Body of pancreas (tissue), 4 donors: Measurements from ENCODE around the gene CDS1. TPM values are rescaled to one million over a fixed set of nuclear protein-coding genes. Genes with fewer than 3 reads are reported as not detected.

ENCODE experiments used
- ATAC-seq: fragments of 150-250 bp; one replicate; pipeline ENCODE4 v1.9.1; 2016
- DNase-seq, 4 donors: peaks; one replicate each; pipeline ENCODE4 v3.0.0-alpha.2; 2019
- H3K27ac ChIP-seq, 4 donors: fragments of 200-600 bp; sonication (generic); 1 replicate in 3 of 4; 2 replicates in 1 of 4; pipeline versions ENCODE4 v1.5.1 to v1.6.1; 2016 to 2019; ENCODE audit warnings: mild to moderate bottlenecking in 1 of 4, mixed read lengths in 1 of 4, moderate library complexity in 1 of 4
- H3K27me3 ChIP-seq, 2 donors: fragments of 200-600 bp; sonication (generic); one replicate each; pipeline ENCODE4 v1.6.0; 2016; ENCODE audit warnings: mild to moderate bottlenecking in 1 of 2
- H3K36me3 ChIP-seq, 2 donors: fragments of 200-600 bp; sonication (generic); replicated peaks in 1 of 2; 2 replicates each; pipeline ENCODE4 v1.5.1; 2016; ENCODE audit warnings: low read depth in 2 of 2; ENCODE audit not compliant: insufficient read depth in 1 of 2
- H3K4me1 ChIP-seq: fragments of 200-600 bp; sonication (generic); one replicate; pipeline ENCODE4 v1.6.0; 2016
- H3K4me3 ChIP-seq, 2 donors: fragments of 200-600 bp; sonication (generic); 1 replicate in 1 of 2; 2 replicates in 1 of 2; pipeline ENCODE4 v1.5.1; 2016 to 2019
- H3K9me3 ChIP-seq, 3 donors: fragments of 200-600 bp; sonication (generic); 1 replicate in 2 of 3; 2 replicates in 1 of 3; pipeline ENCODE4 v1.5.1; 2016
- CTCF ChIP-seq, 7 experiments: fragments of 450-650 bp in 4 of 7; fragments of 200-600 bp in 3 of 7; sonication (generic) in 3 of 7; IDR thresholded peaks; one replicate each; pipeline ENCODE4 v1.5.1; 2016 to 2019; ENCODE audit warnings: antibody characterized with exemption in 7 of 7
- POLR2A ChIP-seq, 3 donors: fragments of 450-650 bp; IDR thresholded peaks; one replicate each; pipeline ENCODE4 v1.6.1; 2016; ENCODE audit warnings: antibody characterized with exemption in 3 of 3, mild to moderate bottlenecking in 2 of 3
- WGBS, 2 donors: methylation state at CpG; one replicate each; pipeline ENCODE4 v1.1.5; 2017; 5-methylcytosine and 5-hydroxymethylcytosine counted together
- intact Hi-C: fragments of 100-400 bp; cut with DNase I; formaldehyde crosslinking; loops from one replicate; pipeline ENCODE4 v1.15.1; 2023
- total RNA-seq, 2 donors: library from RNA; depleted of rRNA; stranded (reverse); fragments of >200 nt; gene quantifications; one replicate each; pipeline ENCODE4 v1.1.0, GENCODE V29; 2016

CDS1 gene
- total RNA-seq, 2 donors from 2014 or later, result 5.2 to 5.9 TPM

- Histone ChIP-seq H3K27ac (no peak overlapping the region), H3K9me3 (no peaks in the 10 kb centered on the region), H3K4me1 (no peaks in the 10 kb centered on the region), H3K4me3 (no peak overlapping the region), H3K36me3 (no peaks in the 10 kb centered on the region), H3K27me3 (no peaks in the 10 kb centered on the region)
- TF ChIP-seq POLR2A (IDR thresholded peaks at IDR 0.05) (no peak), CTCF (IDR thresholded peaks at IDR 0.05) (no peak)
- ATAC-seq, result no peak
- intact Hi-C loops, result no loop called here
- DNase-seq, result no peak
- WGBS, 2 donors, result 84 to 86% methylated on average over 4 of the region's 4 CpGs
Measured at GRCh38 chr4:84573385-84574068, 9.4 kb upstream of the CDS1 start.

- Histone ChIP-seq H3K9me3 (no peaks in the 10 kb centered on the region), H3K36me3 (no peaks in the 10 kb centered on the region), H3K4me3 (no peak overlapping the region), H3K4me1 (no peaks in the 10 kb centered on the region), H3K27ac (no peak overlapping the region), H3K27me3 (no peaks in the 10 kb centered on the region)
- WGBS, 2 donors, result 77 to 88% methylated on average over 6 of the region's 6 CpGs
- TF ChIP-seq POLR2A (IDR thresholded peaks at IDR 0.05) (no peak), CTCF (IDR thresholded peaks at IDR 0.05) (no peak)
- DNase-seq (no peak), ATAC-seq (no peak)
- intact Hi-C loops, result no loop called here
Measured at GRCh38 chr4:84574069-84574720, 8.7 kb upstream of the CDS1 start.

GRCh38 chr4:84578540-84579402 is 4.2 kb upstream of the CDS1 start:
- peaks cover 6% of the 10 kb centered on the region for H3K4me1 ChIP-seq
- H3K4me3 ChIP-seq, result no peak overlapping the region
- H3K27me3 ChIP-seq, result no peaks in the 10 kb centered on the region
- no peaks in the 10 kb centered on the region for H3K9me3 ChIP-seq
- H3K27ac ChIP-seq, result no peak overlapping the region
- intact Hi-C loops, result no loop called here
- DNase-seq (peak; percentile 14 to 46 (median 33)), ATAC-seq (no peak)
- TF ChIP-seq CTCF (IDR thresholded peaks at IDR 0.05) (peak; percentile 34 to 57 (median 45)), POLR2A (IDR thresholded peaks at IDR 0.05) (no peak)
- WGBS, 2 donors, result 47 to 62% methylated on average over 4 of the region's 4 CpGs
- H3K36me3 ChIP-seq, result no peaks in the 10 kb centered on the region

- TF ChIP-seq POLR2A (IDR thresholded peaks at IDR 0.05) (no peak), CTCF (IDR thresholded peaks at IDR 0.05) (no peak)
- H3K27me3 ChIP-seq, result no peaks in the 10 kb centered on the region
- H3K4me3 ChIP-seq, result no peak overlapping the region
- peaks cover 10% of the 10 kb centered on the region for H3K4me1 ChIP-seq
- no peak for DNase-seq
- no peak for ATAC-seq
- WGBS, 2 donors, result 75 to 85% methylated on average over 4 of the region's 4 CpGs
- H3K27ac ChIP-seq, result no peak overlapping the region
- intact Hi-C loops, result no loop called here
- no peaks in the 10 kb centered on the region for H3K9me3 ChIP-seq
- no peaks in the 10 kb centered on the region for H3K36me3 ChIP-seq
Measured at GRCh38 chr4:84579403-84579776, 3.5 kb upstream of the CDS1 start.
